Thoracic aorta (tissue), 2 donors: ENCODE measurements around the gene PBRM1. TPM values are rescaled to one million over a fixed set of nuclear protein-coding genes. Genes with fewer than 3 reads are reported as not detected.
A peak's percentile ranks its signal among the peaks of the same experiment; 100 is the strongest.

Experiments
- ATAC-seq: fragments of 150-250 bp; one replicate; pipeline ENCODE4 v1.8.0; 2017; ENCODE audit warnings: low read depth; ENCODE audit not compliant: insufficient number of reproducible peaks, low FRiP score
- DNase-seq: peaks from one replicate; pipeline ENCODE4 v3.0.0-alpha.2; 2020; ENCODE audit warnings: low spot score
- H3K27ac ChIP-seq, 2 donors: fragments of 200-600 bp; sonication (generic); 1 replicate in 1 of 2; 2 replicates in 1 of 2; pipeline ENCODE4 v1.5.1; 2016; ENCODE audit warnings: mild to moderate bottlenecking in 2 of 2, moderate library complexity in 2 of 2
- H3K27me3 ChIP-seq: fragments of 200-600 bp; sonication (generic); replicated peaks from 2 replicates; pipeline ENCODE4 v1.6.0; 2016; ENCODE audit warnings: mild to moderate bottlenecking; ENCODE audit not compliant: insufficient read depth
- H3K36me3 ChIP-seq: fragments of 200-600 bp; sonication (generic); one replicate; pipeline ENCODE4 v1.5.1; 2016
- H3K4me1 ChIP-seq, 2 donors: fragments of 200-600 bp; sonication (generic); 1 replicate in 1 of 2; 2 replicates in 1 of 2; pipeline versions ENCODE4 v1.5.1 to v1.6.0; 2016; ENCODE audit warnings: low read depth in 2 of 2, mild to moderate bottlenecking in 1 of 2; ENCODE audit not compliant: control insufficient read depth in 1 of 2
- H3K4me3 ChIP-seq: fragments of 200-600 bp; sonication (generic); 2 replicates; pipeline ENCODE4 v1.5.1; 2016; ENCODE audit warnings: mild to moderate bottlenecking
- H3K9me3 ChIP-seq: fragments of 200-600 bp; sonication (generic); 2 replicates; pipeline ENCODE4 v1.5.1; 2016
- total RNA-seq, 2 donors: library from RNA; depleted of rRNA; stranded (reverse); fragments of >200 nt; gene quantifications; one replicate each; pipeline versions ENCODE4 v1.1.0 to v1.2.3, GENCODE V29; 2016
- TF ChIP-seq, protein P1 (sequence below): fragments of 200-600 bp; sonication (generic); IDR thresholded peaks from one replicate; pipeline ENCODE4 v1.5.1; 2019; ENCODE audit warnings: antibody characterized with exemption

The PBRM1 gene
- total RNA-seq, 2 donors from 2014 or later, result 84.5 to 87.2 TPM

DNA sequence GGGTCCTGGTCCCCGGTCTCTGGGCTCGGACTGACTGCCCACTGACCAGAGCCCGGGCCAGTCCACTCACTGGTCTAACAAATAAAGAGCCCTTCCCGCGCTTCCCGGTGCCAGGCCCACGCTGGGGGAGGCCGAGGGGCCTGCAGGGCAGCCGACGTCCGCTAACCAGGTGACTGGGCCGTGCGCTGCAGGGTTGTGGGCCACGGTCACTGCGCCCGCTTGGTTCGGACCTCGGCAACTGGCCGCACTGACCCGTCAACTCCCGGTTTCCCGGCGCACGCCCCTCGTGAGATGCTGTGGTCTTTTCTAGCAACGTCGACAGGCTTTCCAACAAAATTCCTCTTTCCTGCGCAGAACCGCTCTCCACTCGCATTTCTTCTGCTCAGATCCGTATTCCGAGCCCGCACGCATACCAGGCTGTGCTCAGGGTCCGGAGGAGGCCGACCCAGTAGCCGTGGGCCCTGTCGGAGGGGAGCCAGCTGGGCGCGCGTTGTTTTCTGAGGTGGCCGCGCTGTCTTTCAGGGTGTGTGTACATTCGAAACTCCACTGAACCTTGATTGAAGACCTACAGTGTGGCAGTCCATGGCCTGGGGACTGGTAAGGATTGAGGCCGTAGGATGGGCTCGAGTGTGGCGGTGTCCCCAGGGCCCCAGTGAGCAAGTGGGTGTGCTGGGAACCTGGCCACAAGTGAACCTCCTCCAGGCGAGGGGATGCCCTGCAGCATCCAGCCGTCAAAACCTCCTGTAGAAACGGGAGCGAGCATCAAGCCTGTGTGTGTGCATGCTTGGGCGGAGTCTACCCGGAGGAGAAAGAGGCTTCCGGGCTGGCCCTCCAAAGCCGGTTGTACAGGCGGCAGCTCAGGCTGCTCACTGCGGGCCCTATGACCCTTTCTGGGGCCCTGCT is 151.2 kb downstream of the PBRM1 start:
- Histone ChIP-seq H3K27ac (peak overlapping the region; percentile 71 to 76), H3K4me1 (peaks cover 24 to 74% of the 10 kb centered on the region in 2 donors), H3K27me3 (no peaks in the 10 kb centered on the region), H3K36me3 (no peaks in the 10 kb centered on the region), H3K9me3 (no peaks in the 10 kb centered on the region), H3K4me3 (peak overlapping the region; percentile 80)
- no peak for DNase-seq
- no peak for ATAC-seq
- TF ChIP-seq, protein P1, sequence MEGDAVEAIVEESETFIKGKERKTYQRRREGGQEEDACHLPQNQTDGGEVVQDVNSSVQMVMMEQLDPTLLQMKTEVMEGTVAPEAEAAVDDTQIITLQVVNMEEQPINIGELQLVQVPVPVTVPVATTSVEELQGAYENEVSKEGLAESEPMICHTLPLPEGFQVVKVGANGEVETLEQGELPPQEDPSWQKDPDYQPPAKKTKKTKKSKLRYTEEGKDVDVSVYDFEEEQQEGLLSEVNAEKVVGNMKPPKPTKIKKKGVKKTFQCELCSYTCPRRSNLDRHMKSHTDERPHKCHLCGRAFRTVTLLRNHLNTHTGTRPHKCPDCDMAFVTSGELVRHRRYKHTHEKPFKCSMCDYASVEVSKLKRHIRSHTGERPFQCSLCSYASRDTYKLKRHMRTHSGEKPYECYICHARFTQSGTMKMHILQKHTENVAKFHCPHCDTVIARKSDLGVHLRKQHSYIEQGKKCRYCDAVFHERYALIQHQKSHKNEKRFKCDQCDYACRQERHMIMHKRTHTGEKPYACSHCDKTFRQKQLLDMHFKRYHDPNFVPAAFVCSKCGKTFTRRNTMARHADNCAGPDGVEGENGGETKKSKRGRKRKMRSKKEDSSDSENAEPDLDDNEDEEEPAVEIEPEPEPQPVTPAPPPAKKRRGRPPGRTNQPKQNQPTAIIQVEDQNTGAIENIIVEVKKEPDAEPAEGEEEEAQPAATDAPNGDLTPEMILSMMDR, result no peak

DNA sequence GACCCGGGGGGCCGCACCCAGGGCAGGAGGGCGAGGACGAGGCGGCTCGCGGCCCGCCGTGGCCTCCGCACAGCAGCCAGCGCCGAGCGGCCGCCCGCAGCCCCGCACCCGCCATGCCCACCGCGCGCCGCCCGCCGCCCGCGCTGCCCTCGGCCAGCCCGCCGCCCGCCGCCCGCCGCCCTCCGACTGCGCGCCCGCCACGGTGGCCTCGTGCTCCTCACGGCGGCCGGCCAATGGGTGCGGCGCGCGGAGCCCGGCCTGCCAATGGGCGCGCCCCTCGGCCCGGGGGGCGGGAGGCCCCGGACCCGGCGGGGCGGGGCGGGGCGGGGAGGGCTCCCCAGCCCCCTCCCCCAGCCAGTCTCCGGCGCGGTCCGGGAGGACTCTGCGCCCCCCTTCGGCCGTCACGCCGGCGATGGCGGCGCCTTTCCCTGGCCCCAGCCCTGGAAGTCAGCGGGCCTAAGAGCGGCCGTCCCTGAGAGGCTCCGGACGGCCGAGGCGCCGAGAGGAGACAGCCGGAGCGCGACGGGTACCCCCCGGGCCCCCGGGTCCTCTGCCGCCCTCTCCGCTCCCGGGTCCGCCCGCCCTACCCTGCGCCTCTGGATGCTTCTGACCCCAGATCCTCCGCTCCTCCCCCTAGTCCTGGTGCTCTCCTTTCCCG is 152.0 kb downstream of the PBRM1 start, which contains the start of gene NT5DC2:
Gene NT5DC2, minus strand, starts transcription at position 235 of the 658 bp plus-strand sequence. Its CDS starts 120 bp downstream, at position 115.
- Histone ChIP-seq H3K36me3 (no peaks in the 10 kb centered on the region), H3K4me3 (peak within 1 kb of the TSS; percentile 80), H3K27me3 (no peaks in the 10 kb centered on the region), H3K9me3 (no peaks in the 10 kb centered on the region), H3K4me1 (peaks cover 24 to 73% of the 10 kb centered on the region in 2 donors), H3K27ac (peak within 1 kb of the TSS; percentile 71 to 76)
- no peak for DNase-seq
- TF ChIP-seq, protein P1, result peak; percentile 7
- ATAC-seq, result no peak

DNA sequence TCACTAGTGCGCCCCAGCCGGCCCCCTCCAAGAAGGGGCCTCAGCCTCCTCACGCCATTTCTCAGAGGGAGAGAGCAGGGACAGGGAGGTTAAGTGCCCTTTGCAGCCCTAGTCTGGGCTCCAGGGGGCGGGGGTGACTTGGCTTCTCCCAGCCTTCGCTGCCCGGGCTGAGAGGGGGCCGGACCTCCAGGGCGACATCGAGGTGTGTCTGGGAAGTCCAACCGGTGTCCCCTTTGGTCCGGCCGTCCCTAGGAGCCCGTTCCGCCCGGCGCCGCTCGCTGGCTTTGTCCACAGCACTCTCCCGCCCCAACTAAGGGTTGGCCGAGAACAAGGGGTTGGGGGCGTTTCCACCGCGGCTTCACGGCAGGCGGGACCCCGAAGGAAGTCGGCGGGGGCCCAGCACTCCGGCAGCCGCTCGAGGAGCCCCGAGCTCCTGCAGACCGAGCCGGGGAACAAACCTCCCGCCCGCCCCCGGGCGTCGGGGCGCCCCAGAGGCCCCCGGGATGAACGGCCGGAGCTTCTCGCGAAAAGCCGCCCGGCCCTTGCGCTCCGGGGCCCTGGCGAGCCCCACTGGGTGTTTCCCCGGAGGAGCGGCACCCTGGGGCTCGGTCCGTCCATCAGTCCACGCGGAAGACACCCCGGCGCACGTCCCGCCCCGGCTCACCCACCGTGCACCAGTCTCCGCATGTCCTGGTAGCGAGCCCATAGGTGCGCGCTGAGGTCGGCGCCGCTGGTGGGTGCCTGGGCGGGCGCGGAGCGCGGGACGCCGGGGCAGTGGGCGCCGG is 152.7 kb downstream of the PBRM1 start:
- peak overlapping the region; percentile 44 to 53 for H3K27ac ChIP-seq
- TF ChIP-seq, protein P1, result no peak
- no peaks in the 10 kb centered on the region for H3K27me3 ChIP-seq
- DNase-seq (no peak), ATAC-seq (no peak)
- H3K4me3 ChIP-seq, result peak overlapping the region; percentile 74
- H3K4me1 ChIP-seq, result peaks cover 20 to 66% of the 10 kb centered on the region in 2 donors
- no peaks in the 10 kb centered on the region for H3K9me3 ChIP-seq
- H3K36me3 ChIP-seq, result no peaks in the 10 kb centered on the region

DNA sequence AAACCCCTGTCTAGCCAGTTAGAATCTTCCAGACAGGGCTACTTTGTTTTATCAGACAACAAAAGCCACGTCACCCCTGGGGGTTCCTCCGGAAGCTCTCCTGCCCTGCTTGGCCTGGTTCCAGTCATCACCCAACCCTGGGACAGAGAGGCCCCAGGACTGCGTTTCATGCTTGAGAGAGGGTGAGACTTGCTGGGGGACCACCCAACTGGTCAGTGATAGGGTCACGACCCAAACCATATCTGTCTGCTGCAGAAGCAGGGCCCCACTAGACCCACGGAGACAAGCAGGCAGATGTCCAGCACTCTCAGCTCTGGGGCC is 153.2 kb downstream of the PBRM1 start:
- peak overlapping the region; percentile 74 for H3K4me3 ChIP-seq
- peak overlapping the region; percentile 44 to 53 for H3K27ac ChIP-seq
- DNase-seq, result no peak
- peaks cover 4% of the 10 kb centered on the region for H3K36me3 ChIP-seq
- no peaks in the 10 kb centered on the region for H3K9me3 ChIP-seq
- ATAC-seq, result no peak
- peaks cover 14 to 60% of the 10 kb centered on the region in 2 donors for H3K4me1 ChIP-seq
- TF ChIP-seq, protein P1, result no peak
- no peaks in the 10 kb centered on the region for H3K27me3 ChIP-seq
